Mesenchymal stem cell (in vitro differentiated cells and primary cell): Measurements from ENCODE around the gene NES.

Experiments used
- DNase-seq: peaks from one replicate; pipeline ENCODE4 v3.0.0-alpha.2; 2013
- H2AFZ ChIP-seq: one replicate; pipeline ENCODE4 v1.6.1; 2013; ENCODE audit warnings: low read depth, mild to moderate bottlenecking, control low read depth, inconsistent platforms, low read length, moderate library complexity
- H2AK5ac ChIP-seq: 2 replicates; pipeline ENCODE4 v1.6.1; 2013; ENCODE audit warnings: low read length, moderate library complexity, mild to moderate bottlenecking, inconsistent platforms; ENCODE audit not compliant: severe bottlenecking
- H2BK120ac ChIP-seq: one replicate; pipeline ENCODE4 v1.6.1; 2013; ENCODE audit warnings: low read depth, mild to moderate bottlenecking, inconsistent platforms, low read length, moderate library complexity
- H2BK12ac ChIP-seq, 2 experiments: one replicate each; pipeline ENCODE4 v1.6.1; 2013; ENCODE audit warnings: inconsistent platforms in 2 of 2, low read length in 2 of 2, mild to moderate bottlenecking in 2 of 2, moderate library complexity in 2 of 2, control low read depth in 1 of 2
- H2BK15ac ChIP-seq: one replicate; pipeline ENCODE4 v1.6.1; 2013; ENCODE audit warnings: mild to moderate bottlenecking, low read depth, inconsistent platforms; ENCODE audit not compliant: poor library complexity, severe bottlenecking
- H2BK5ac ChIP-seq: 2 replicates; pipeline ENCODE4 v1.6.1; 2013; ENCODE audit warnings: low read depth, mild to moderate bottlenecking, low read length, control low read depth, inconsistent platforms; ENCODE audit not compliant: poor library complexity, severe bottlenecking
- H3K14ac ChIP-seq, 2 experiments: one replicate each; pipeline ENCODE4 v1.6.1; 2013; ENCODE audit warnings: inconsistent platforms in 2 of 2, low read length in 2 of 2, control low read depth in 1 of 2, mild to moderate bottlenecking in 1 of 2, moderate library complexity in 1 of 2
- H3K18ac ChIP-seq, 2 experiments: one replicate each; pipeline ENCODE4 v1.6.1; 2013; ENCODE audit warnings: inconsistent platforms in 2 of 2, low read length in 2 of 2, control low read depth in 1 of 2, low read depth in 1 of 2, mild to moderate bottlenecking in 1 of 2
- H3K23ac ChIP-seq, 2 experiments: one replicate each; pipeline ENCODE4 v1.6.1; 2013; ENCODE audit warnings: inconsistent platforms in 2 of 2, low read length in 2 of 2, mild to moderate bottlenecking in 2 of 2, moderate library complexity in 2 of 2, control low read depth in 1 of 2
- H3K27ac ChIP-seq: 2 replicates; pipeline ENCODE4 v1.5.1; 2013; ENCODE audit warnings: mild to moderate bottlenecking, moderate library complexity, low read length, control low read depth, inconsistent platforms; ENCODE audit not compliant: poor library complexity, severe bottlenecking
- H3K27me3 ChIP-seq, 2 experiments: 2 replicates each; pipeline versions ENCODE4 v1.6.1 to v1.7.0; 2013; ENCODE audit warnings: low read length in 2 of 2, mild to moderate bottlenecking in 2 of 2, moderate library complexity in 2 of 2, control low read depth in 1 of 2, inconsistent platforms in 1 of 2; ENCODE audit not compliant: control insufficient read depth in 1 of 2, insufficient read depth in 1 of 2
- H3K36me3 ChIP-seq, 2 experiments: 2 replicates each; pipeline versions ENCODE4 v1.6.1 to v1.7.0; 2013; ENCODE audit warnings: low read length in 2 of 2, control low read depth in 1 of 2, inconsistent platforms in 1 of 2, low read depth in 1 of 2, mild to moderate bottlenecking in 1 of 2; ENCODE audit not compliant: insufficient read depth in 2 of 2, control insufficient read depth in 1 of 2
- H3K4ac ChIP-seq, 2 experiments: one replicate each; pipeline ENCODE4 v1.6.1; 2013; ENCODE audit warnings: inconsistent platforms in 2 of 2, low read length in 2 of 2, mild to moderate bottlenecking in 2 of 2, moderate library complexity in 2 of 2, control low read depth in 1 of 2, low read depth in 1 of 2
- H3K4me1 ChIP-seq: 2 replicates; pipeline ENCODE4 v1.6.1; 2013; ENCODE audit warnings: low read depth, low read length, control low read depth; ENCODE audit not compliant: control insufficient read depth, insufficient read depth
- H3K4me2 ChIP-seq: 2 replicates; pipeline ENCODE4 v1.6.1; 2013; ENCODE audit warnings: low read length, mild to moderate bottlenecking, inconsistent platforms; ENCODE audit not compliant: poor library complexity, severe bottlenecking
- H3K4me3 ChIP-seq, 2 experiments: 2 replicates each; pipeline versions ENCODE4 v1.5.1 to v1.7.0; 2013; ENCODE audit warnings: low read length in 2 of 2, mild to moderate bottlenecking in 2 of 2, control low read depth in 1 of 2, low read depth in 1 of 2; ENCODE audit not compliant: insufficient read depth in 1 of 2
- H3K79me1 ChIP-seq: replicated peaks from 2 replicates; pipeline ENCODE4 v1.6.1; 2013; ENCODE audit warnings: mild to moderate bottlenecking, control low read depth, low read length, inconsistent platforms; ENCODE audit not compliant: poor library complexity, severe bottlenecking
- H3K9ac ChIP-seq: 2 replicates; pipeline ENCODE4 v1.7.0; 2013; ENCODE audit warnings: mild to moderate bottlenecking, low read length, moderate library complexity
- H3K9me3 ChIP-seq: 2 replicates; pipeline ENCODE4 v1.7.0; 2013; ENCODE audit warnings: mild to moderate bottlenecking, low read length; ENCODE audit not compliant: control insufficient read depth
- H4K8ac ChIP-seq: one replicate; pipeline ENCODE4 v1.6.1; 2013; ENCODE audit warnings: inconsistent platforms, mild to moderate bottlenecking, low read length, moderate library complexity
- H4K91ac ChIP-seq: one replicate; pipeline ENCODE4 v1.6.1; 2013; ENCODE audit warnings: mild to moderate bottlenecking, low read length, inconsistent platforms
- WGBS: methylation state at CpG from one replicate; pipeline ENCODE4 v1.1.7; 2013; ENCODE audit warnings: mixed read lengths; 5-methylcytosine and 5-hydroxymethylcytosine counted together

Gene NES

DNA sequence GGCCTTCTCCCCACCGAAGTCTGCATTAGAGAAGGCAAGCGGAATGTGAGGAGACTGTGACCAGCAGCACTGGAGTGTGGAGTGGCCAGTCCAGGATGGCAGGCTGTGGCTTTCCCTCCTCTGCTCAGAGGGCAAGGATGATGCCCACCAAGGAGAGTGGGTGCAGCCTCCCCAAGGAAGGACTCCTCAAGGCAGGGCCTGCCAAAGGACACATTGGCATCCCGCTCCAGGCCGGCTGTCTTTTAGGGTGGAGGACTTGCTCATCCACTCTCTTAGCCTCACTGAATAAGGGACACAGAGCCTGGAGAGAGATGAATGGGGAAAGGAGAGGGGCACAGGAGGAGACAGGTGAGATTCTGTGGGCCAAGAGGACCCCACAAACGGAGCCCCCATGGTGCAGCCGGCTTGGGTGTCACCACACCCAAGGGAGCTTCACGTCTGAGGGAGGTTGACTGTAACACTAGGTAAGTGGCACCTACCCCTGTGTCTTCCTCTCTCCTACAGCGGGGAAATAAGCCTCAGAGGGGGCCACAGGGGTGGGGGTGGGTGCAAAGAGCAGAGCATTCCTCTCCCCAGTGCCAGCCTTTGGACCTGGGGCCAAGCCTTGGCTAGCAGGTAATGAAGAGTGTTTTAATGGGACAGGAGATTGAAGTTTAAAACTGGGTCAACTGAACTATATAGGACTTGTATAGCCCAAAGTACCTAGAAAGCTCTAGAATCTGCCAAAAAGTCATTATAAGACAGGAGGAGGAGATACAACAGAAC lies 4.2 kb upstream of the NES start:
- H2AFZ ChIP-seq = no peak overlapping the region
- peaks cover 0 to 27% of the 10 kb centered on the region in 2 experiments for H3K27me3 ChIP-seq
- no peak overlapping the region for H3K9ac ChIP-seq
- no peaks in the 10 kb centered on the region for H3K36me3 ChIP-seq
- H3K4ac ChIP-seq = no peak overlapping the region
- H3K23ac ChIP-seq = no peak overlapping the region
- no peak overlapping the region for H3K27ac ChIP-seq
- no peak for DNase-seq
- no peak overlapping the region for H2AK5ac ChIP-seq
- no peak overlapping the region for H3K4me3 ChIP-seq
- H2BK15ac ChIP-seq = peak overlapping the region; percentile 26
- WGBS = 87% methylated on average over 7 of the region's 8 CpGs
- H2BK120ac ChIP-seq = no peak overlapping the region
- H3K4me2 ChIP-seq = no peak overlapping the region
- no peak overlapping the region for H2BK12ac ChIP-seq
- H2BK5ac ChIP-seq = no peak overlapping the region
- peaks cover 11% of the 10 kb centered on the region for H3K4me1 ChIP-seq
- no peak overlapping the region for H4K91ac ChIP-seq
- no peaks in the 10 kb centered on the region for H3K79me1 ChIP-seq
- H3K9me3 ChIP-seq = no peaks in the 10 kb centered on the region
- H3K18ac ChIP-seq = no peak overlapping the region
- no peak overlapping the region for H3K14ac ChIP-seq
- no peak overlapping the region for H4K8ac ChIP-seq

- Histone ChIP-seq H3K9me3 (no peaks in the 10 kb centered on the region), H3K9ac (no peak overlapping the region), H3K14ac (no peak overlapping the region), H3K27ac (no peak overlapping the region), H2BK12ac (no peak overlapping the region), H3K27me3 (peaks cover 0 to 27% of the 10 kb centered on the region in 2 experiments), H3K4me3 (no peak overlapping the region), H3K23ac (no peak overlapping the region), H2AK5ac (no peak overlapping the region), H2BK120ac (no peak overlapping the region), H2BK5ac (no peak overlapping the region), H3K4ac (no peak overlapping the region), H3K79me1 (peaks cover 1% of the 10 kb centered on the region), H3K4me1 (peaks cover 23% of the 10 kb centered on the region), H3K36me3 (peaks cover 0 to 2% of the 10 kb centered on the region in 2 experiments), H2BK15ac (no peak overlapping the region), H4K8ac (no peak overlapping the region), H4K91ac (no peak overlapping the region), H3K18ac (no peak overlapping the region), H2AFZ (no peak overlapping the region), H3K4me2 (no peak overlapping the region)
- no peak for DNase-seq
- WGBS = 63% methylated on average over 2 of the region's 2 CpGs
Observed at GRCh38 chr1:156680056-156680455, 2.8 kb upstream of the NES start.

GRCh38 chr1:156677616-156678596 lies 699 bp upstream of the NES start:
- Histone ChIP-seq H4K91ac (peak overlapping the region; percentile 81), H3K79me1 (peaks cover 11% of the 10 kb centered on the region), H2AK5ac (peak overlapping the region; percentile 47), H2BK120ac (no peak overlapping the region), H3K23ac (no peak overlapping the region), H3K18ac (peak overlapping the region; percentile 86 to 88), H3K36me3 (peaks cover 11 to 20% of the 10 kb centered on the region in 2 experiments), H2BK12ac (peak overlapping the region; percentile 22 to 99), H3K4me1 (peaks cover 43% of the 10 kb centered on the region), H3K27ac (peak overlapping the region; percentile 42), H3K9ac (peak overlapping the region; percentile 76), H3K4ac (peak overlapping the region in 1 of 2 experiments; percentile 79), H3K14ac (no peak overlapping the region), H2BK15ac (no peak overlapping the region), H2BK5ac (no peak overlapping the region), H3K27me3 (peaks cover 0 to 27% of the 10 kb centered on the region in 2 experiments), H3K4me3 (peak overlapping the region; percentile 62 to 74), H3K9me3 (no peaks in the 10 kb centered on the region), H2AFZ (peak overlapping the region; percentile 32), H4K8ac (peak overlapping the region; percentile 74), H3K4me2 (peak overlapping the region; percentile 69)
- DNase-seq = peak; percentile 95
- 7% methylated on average over 16 of the region's 22 CpGs for WGBS
